Caco-2 (cell line): ENCODE data around the gene RIN3. TPM values are rescaled to one million over a fixed set of nuclear protein-coding genes. Genes with fewer than 3 reads are reported as not detected.

Experiments used
- BruUV-seq: library from RNA; stranded (reverse); fragments of 400-500 nt; replicated peaks from 2 replicates; lab custom pipeline; 2021; lab: Mats Ljungman, UMichigan
- CTCF ChIA-PET: fragments of 300-600 bp; sonication (Branson Sonifier 250); formaldehyde crosslinking; loops from one replicate; lab custom pipeline; 2022; ENCODE audit warnings: antibody characterized with exemption; lab: Charles Lee
- POLR2A ChIA-PET: fragments of 300-600 bp; sonication (Branson Sonifier 250); formaldehyde crosslinking; loops from one replicate; lab custom pipeline; 2022; ENCODE audit warnings: antibody characterized with exemption; lab: Charles Lee
- DNase-seq, 2 experiments: peaks; one replicate each; pipeline versions ENCODE4 v3.0.0 to v3.0.0-alpha.2; 2020 to 2022
- H3K27me3 ChIP-seq: replicated peaks from 2 replicates; pipeline ENCODE4 v1.6.0; 2011; ENCODE audit warnings: low read length; ENCODE audit not compliant: control insufficient read depth, insufficient read depth
- H3K36me3 ChIP-seq: 2 replicates; pipeline ENCODE4 v1.5.1; 2011; ENCODE audit warnings: low read length; ENCODE audit not compliant: control insufficient read depth, insufficient read depth
- H3K4me1 ChIP-seq: fragments of 250-450 bp; sonication (Bioruptor Pico); 2 replicates; pipeline ENCODE4 v1.5.1; 2020; ENCODE audit warnings: mild to moderate bottlenecking
- H3K4me3 ChIP-seq: 2 replicates; pipeline ENCODE4 v1.5.1; 2011; ENCODE audit warnings: low read depth, mild to moderate bottlenecking, control low read depth, low read length
- H3K9me3 ChIP-seq: fragments of 250-450 bp; sonication (Bioruptor Pico); 2 replicates; pipeline ENCODE4 v1.5.1; 2020; ENCODE audit warnings: mild to moderate bottlenecking, moderate library complexity
- H3K27ac Mint-ChIP-seq: one replicate; pipeline ENCODE4 v1.8.0; 2022; ENCODE audit warnings: mixed read lengths; ENCODE audit not compliant: unreplicated experiment
- H3K27me3 Mint-ChIP-seq: one replicate; pipeline ENCODE4 v1.8.0; 2022; ENCODE audit warnings: mixed read lengths; ENCODE audit not compliant: insufficient read depth, unreplicated experiment
- H3K36me3 Mint-ChIP-seq: one replicate; pipeline ENCODE4 v1.8.0; 2022; ENCODE audit warnings: mild to moderate bottlenecking, mixed read lengths; ENCODE audit not compliant: insufficient read depth, unreplicated experiment
- H3K4me1 Mint-ChIP-seq: one replicate; pipeline ENCODE4 v1.8.0; 2022; ENCODE audit warnings: low read depth, mixed read lengths; ENCODE audit not compliant: unreplicated experiment
- H3K4me3 Mint-ChIP-seq: one replicate; pipeline ENCODE4 v1.8.0; 2022; ENCODE audit warnings: mild to moderate bottlenecking, moderate library complexity, mixed read lengths; ENCODE audit not compliant: unreplicated experiment
- H3K9me3 Mint-ChIP-seq: one replicate; pipeline ENCODE4 v1.8.0; 2022; ENCODE audit warnings: mixed read lengths; ENCODE audit not compliant: unreplicated experiment
- intact Hi-C: fragments of 100-400 bp; cut with micrococcal nuclease; formaldehyde crosslinking; loops from one replicate; pipeline ENCODE4 v1.10.0; 2022; ENCODE audit not compliant: unreplicated experiment
- total RNA-seq: library from RNA; stranded (reverse); gene quantifications from 2 replicates; pipeline ENCODE4 v1.2.3, GENCODE V29; 2022
- TF ChIP-seq, protein P1 (sequence below), 2 experiments: fragments of 200-600 bp in 1 of 2; IDR thresholded peaks; 1 replicate in 1 of 2; 2 replicates in 1 of 2; pipeline versions ENCODE4 v1.5.1 to v1.8.0; 2011 to 2022; ENCODE audit warnings: antibody characterized with exemption in 1 of 2, control low read depth in 1 of 2, inconsistent platforms in 1 of 2, low read depth in 1 of 2, low read length in 1 of 2, mild to moderate bottlenecking in 1 of 2, moderate library complexity in 1 of 2; ENCODE audit not compliant: insufficient read depth in 1 of 2, severe bottlenecking in 1 of 2, unreplicated experiment in 1 of 2

RIN3 gene
- total RNA-seq, 1 experiment from 2014 or later, result 20.7 TPM

- Mint-ChIP-seq H3K27ac (peak overlapping the region; percentile 99), H3K9me3 (no peaks in the 10 kb centered on the region), H3K4me3 (peak overlapping the region; percentile 69), H3K27me3 (no peaks in the 10 kb centered on the region), H3K36me3 (peaks cover 19% of the 10 kb centered on the region), H3K4me1 (peaks cover 26% of the 10 kb centered on the region)
- no peak overlapping the region for H3K4me3 ChIP-seq
- peaks cover 35% of the 10 kb centered on the region for H3K4me1 ChIP-seq
- H3K36me3 ChIP-seq, result no peaks in the 10 kb centered on the region
- TF ChIP-seq, protein P1, sequence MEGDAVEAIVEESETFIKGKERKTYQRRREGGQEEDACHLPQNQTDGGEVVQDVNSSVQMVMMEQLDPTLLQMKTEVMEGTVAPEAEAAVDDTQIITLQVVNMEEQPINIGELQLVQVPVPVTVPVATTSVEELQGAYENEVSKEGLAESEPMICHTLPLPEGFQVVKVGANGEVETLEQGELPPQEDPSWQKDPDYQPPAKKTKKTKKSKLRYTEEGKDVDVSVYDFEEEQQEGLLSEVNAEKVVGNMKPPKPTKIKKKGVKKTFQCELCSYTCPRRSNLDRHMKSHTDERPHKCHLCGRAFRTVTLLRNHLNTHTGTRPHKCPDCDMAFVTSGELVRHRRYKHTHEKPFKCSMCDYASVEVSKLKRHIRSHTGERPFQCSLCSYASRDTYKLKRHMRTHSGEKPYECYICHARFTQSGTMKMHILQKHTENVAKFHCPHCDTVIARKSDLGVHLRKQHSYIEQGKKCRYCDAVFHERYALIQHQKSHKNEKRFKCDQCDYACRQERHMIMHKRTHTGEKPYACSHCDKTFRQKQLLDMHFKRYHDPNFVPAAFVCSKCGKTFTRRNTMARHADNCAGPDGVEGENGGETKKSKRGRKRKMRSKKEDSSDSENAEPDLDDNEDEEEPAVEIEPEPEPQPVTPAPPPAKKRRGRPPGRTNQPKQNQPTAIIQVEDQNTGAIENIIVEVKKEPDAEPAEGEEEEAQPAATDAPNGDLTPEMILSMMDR (IDR thresholded peaks at IDR 0.05; ENCODE audit: insufficient read depth in 1 of 2, low read depth in 1 of 2, low read length in 1 of 2, severe bottlenecking in 1 of 2, unreplicated experiment in 1 of 2), result no peak
- H3K9me3 ChIP-seq, result no peaks in the 10 kb centered on the region
- no peaks in the 10 kb centered on the region for H3K27me3 ChIP-seq
- BruUV-seq, result TSS peak; percentile 44
- CTCF ChIA-PET, result interaction anchor here (0.7 kb wide), 1 partner anchor 22 kb away, joined by 6 read pairs; no protein-coding TSS in a partner anchor
- intact Hi-C loops, result no loop called here
- peak; percentile 76 to 83 for DNase-seq
- POLR2A ChIA-PET, result no interaction called here
Observed at GRCh38 chr14:92503756-92504491, 9.7 kb upstream of the RIN3 start.

DNA sequence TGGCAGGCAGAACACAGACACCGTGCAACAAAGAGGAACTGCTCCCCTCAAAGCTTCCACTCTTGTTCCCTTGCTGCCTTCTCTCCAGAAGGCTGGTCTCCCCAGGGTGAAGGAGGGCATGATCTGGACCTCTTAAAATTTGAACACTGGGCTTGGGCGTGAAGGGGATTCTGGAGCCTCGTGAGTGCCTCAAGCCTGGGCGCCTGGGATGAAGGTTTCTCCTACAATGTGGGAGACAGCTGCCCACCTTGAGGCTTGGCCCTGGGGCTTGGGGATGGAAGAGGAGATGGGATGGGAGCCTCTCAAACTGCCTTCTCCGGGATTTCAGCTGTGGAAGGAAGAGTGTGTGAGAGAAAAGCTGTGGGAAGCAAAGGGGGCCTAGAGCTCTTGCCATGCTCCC, 7.8 kb upstream of the RIN3 start:
- no TSS peak for BruUV-seq
- H3K36me3 ChIP-seq, result no peaks in the 10 kb centered on the region
- H3K27me3 ChIP-seq, result no peaks in the 10 kb centered on the region
- Mint-ChIP-seq H3K4me1 (peaks cover 28% of the 10 kb centered on the region), H3K4me3 (no peak overlapping the region), H3K9me3 (no peaks in the 10 kb centered on the region), H3K27ac (no peak overlapping the region), H3K36me3 (peaks cover 19% of the 10 kb centered on the region), H3K27me3 (no peaks in the 10 kb centered on the region)
- POLR2A ChIA-PET, result no interaction called here
- TF ChIP-seq, protein P1 (IDR thresholded peaks at IDR 0.05; ENCODE audit: insufficient read depth in 1 of 2, low read depth in 1 of 2, low read length in 1 of 2, severe bottlenecking in 1 of 2, unreplicated experiment in 1 of 2), result no peak
- no peak for DNase-seq
- no peak overlapping the region for H3K4me3 ChIP-seq
- no peaks in the 10 kb centered on the region for H3K9me3 ChIP-seq
- H3K4me1 ChIP-seq, result peaks cover 38% of the 10 kb centered on the region
- CTCF ChIA-PET, result no interaction called here
- intact Hi-C loops, result no loop called here

DNA sequence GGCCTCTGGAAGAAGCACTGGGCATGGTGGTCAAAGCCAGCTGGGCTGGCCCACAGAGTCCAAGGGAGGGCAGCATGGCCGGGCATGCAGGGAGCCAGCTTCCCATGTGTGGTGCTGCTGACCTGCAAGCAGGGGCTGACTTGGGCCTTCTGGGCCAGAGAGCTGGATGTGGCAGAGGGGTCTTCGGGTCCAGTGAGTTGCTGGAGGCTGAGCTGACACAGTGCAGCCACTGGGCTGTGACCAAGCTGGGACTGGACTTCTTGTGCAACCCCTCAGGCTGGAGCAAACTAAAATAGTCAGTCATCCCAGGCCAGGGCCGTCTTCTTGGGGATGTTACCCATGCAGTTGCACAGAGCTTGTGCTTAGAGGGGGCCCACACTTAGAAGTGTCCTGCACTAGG, 7.3 kb upstream of the RIN3 start:
- no peaks in the 10 kb centered on the region for H3K9me3 Mint-ChIP-seq
- no peak overlapping the region for H3K4me3 ChIP-seq
- H3K4me3 Mint-ChIP-seq, result no peak overlapping the region
- no peaks in the 10 kb centered on the region for H3K27me3 Mint-ChIP-seq
- no peaks in the 10 kb centered on the region for H3K27me3 ChIP-seq
- H3K36me3 Mint-ChIP-seq, result peaks cover 19% of the 10 kb centered on the region
- no peaks in the 10 kb centered on the region for H3K9me3 ChIP-seq
- DNase-seq, result no peak
- H3K4me1 ChIP-seq, result peaks cover 42% of the 10 kb centered on the region
- no TSS peak for BruUV-seq
- H3K27ac Mint-ChIP-seq, result no peak overlapping the region
- ChIA-PET CTCF (no interaction called here), POLR2A (no interaction called here)
- H3K36me3 ChIP-seq, result no peaks in the 10 kb centered on the region
- H3K4me1 Mint-ChIP-seq, result peaks cover 32% of the 10 kb centered on the region
- TF ChIP-seq, protein P1 (IDR thresholded peaks at IDR 0.05; ENCODE audit: insufficient read depth in 1 of 2, low read depth in 1 of 2, low read length in 1 of 2, severe bottlenecking in 1 of 2, unreplicated experiment in 1 of 2), result no peak
- intact Hi-C loops, result no loop called here
